VCaP (cell line): ENCODE measurements around the gene KIF5A.

Experiments used
- H3K27ac ChIP-seq: fragments of 450-650 bp; 2 replicates; pipeline ENCODE4 v1.5.1; 2017
- TF ChIP-seq, protein P1 (sequence below): fragments of 450-650 bp; conservative IDR thresholded peaks from 2 replicates; pipeline ENCODE4 v1.5.1; 2017; ENCODE audit warnings: mild to moderate bottlenecking, moderate library complexity

The KIF5A gene

DNA sequence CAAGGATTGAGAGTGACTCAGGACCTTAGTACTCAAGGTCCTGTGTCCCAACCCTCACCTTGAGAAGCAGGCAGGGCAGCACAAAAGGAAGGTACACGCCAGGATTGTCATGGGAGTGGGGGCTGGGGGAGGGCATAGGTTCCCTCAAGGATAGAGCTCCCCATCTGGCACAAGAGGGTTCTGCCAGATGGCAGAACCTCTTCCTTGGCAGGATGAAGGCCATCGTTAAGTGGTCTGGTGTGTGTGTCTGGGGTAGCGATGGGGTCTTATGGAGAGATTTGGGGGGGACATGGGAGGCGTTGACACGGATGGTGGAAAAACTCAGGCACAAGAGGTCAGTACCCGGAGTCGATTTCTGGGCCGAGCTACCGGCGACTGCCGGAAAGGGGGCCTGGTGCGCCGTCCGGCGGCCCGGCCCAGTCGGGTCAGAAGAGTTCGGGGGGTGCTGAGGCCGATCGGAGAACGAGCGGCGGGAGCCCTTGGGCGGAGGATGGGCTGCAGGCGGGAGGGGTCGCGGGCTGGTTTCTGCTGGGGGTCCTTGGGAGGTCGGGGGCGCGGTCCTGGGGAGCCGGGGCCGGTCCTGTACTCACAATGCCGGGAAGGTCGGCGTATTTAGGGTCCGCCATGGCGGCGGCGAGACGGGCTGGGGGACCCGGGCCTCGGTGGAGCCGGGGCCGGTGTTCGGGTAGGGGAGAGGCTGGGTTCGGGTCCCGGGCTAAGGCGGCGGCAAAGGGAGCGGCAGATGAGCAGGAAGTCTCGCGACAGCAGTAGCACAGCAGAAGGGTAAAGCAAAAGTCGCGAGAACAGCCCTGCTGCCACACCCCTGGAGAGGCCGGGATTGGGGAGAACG is 3.2 kb upstream of the KIF5A start, which contains the start of gene DCTN2:
TSS of gene DCTN2 (minus strand) at position 755 of the 850 bp plus-strand sequence. CDS start at position 626, 129 bp downstream.
- TF ChIP-seq, protein P1, sequence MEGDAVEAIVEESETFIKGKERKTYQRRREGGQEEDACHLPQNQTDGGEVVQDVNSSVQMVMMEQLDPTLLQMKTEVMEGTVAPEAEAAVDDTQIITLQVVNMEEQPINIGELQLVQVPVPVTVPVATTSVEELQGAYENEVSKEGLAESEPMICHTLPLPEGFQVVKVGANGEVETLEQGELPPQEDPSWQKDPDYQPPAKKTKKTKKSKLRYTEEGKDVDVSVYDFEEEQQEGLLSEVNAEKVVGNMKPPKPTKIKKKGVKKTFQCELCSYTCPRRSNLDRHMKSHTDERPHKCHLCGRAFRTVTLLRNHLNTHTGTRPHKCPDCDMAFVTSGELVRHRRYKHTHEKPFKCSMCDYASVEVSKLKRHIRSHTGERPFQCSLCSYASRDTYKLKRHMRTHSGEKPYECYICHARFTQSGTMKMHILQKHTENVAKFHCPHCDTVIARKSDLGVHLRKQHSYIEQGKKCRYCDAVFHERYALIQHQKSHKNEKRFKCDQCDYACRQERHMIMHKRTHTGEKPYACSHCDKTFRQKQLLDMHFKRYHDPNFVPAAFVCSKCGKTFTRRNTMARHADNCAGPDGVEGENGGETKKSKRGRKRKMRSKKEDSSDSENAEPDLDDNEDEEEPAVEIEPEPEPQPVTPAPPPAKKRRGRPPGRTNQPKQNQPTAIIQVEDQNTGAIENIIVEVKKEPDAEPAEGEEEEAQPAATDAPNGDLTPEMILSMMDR: peak; percentile 21; the same call in 1 of the 2 replicates
- peak within 1 kb of the TSS; percentile 87 for H3K27ac ChIP-seq

DNA sequence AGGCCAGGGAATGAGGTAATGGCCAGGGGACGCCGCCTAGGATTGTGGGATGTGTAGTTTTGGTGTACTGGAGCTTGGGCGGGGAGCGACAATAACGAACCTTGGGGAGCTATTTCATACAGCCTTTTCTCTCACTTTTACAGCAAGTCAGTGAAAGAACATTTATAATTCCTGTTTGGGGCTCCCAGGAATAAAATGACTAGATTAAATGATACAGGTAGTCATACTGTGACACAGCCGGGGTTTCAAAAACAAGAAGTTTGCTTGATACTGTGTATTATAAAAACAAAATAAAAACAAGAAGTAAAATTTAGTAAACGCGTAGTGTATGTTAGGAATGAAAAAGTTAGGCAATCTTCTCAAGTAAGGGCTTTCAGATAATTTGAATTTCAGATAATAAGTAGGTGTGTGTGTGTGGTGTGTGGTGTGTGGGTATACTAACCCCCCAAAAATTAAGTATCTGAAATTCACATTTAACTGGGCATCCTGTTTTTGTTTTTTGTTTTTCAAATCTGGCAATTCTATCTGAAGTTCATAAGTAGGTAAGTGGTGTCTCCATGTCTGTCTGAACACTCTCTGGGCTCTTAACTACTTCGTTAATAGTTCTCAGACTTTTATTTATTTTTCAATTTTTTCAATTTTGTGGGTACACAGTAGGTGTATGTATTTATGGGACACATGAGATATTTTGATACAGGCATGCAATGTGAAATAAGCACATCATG is 2.4 kb upstream of the KIF5A start:
- H3K27ac ChIP-seq: peak overlapping the region; percentile 87; the same call in 1 of the 2 replicates
- TF ChIP-seq, protein P1: no peak

DNA sequence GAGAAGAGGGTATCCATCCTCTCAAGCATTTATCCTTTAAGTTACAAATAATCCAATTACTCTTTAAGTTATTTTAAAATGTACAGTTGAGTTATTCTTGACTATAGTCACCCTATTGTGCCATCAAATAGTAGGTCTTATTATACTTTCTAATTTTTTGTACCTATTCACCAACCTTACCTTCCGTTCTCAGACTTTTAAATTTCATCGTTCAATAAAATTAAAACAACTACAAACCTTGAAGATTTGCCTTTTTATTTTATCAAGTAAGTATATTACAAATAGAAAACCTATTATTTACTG is 1.9 kb upstream of the KIF5A start:
- H3K27ac ChIP-seq: no peak overlapping the region
- TF ChIP-seq, protein P1: no peak

DNA sequence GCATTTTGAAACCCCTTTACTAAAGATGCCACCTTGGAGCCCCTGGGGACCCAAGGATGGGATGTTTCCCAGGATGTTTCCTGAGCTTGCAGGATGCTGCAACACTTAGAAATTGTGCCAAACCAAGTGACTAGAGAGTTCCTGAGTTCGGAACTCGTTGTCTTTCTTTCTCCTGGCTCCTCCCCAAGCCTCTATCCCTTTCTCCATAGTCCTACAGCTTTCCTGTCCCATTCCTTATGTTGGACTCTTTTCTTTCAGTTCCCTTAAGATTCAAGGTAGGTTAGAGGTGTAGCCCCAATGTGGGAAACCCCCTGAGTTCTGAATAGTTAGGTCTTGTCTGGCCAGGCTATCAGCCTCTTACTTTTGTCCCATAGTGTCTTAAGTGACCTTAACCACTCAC is 1.4 kb upstream of the KIF5A start:
- TF ChIP-seq, protein P1: no peak
- H3K27ac ChIP-seq: no peak overlapping the region

DNA sequence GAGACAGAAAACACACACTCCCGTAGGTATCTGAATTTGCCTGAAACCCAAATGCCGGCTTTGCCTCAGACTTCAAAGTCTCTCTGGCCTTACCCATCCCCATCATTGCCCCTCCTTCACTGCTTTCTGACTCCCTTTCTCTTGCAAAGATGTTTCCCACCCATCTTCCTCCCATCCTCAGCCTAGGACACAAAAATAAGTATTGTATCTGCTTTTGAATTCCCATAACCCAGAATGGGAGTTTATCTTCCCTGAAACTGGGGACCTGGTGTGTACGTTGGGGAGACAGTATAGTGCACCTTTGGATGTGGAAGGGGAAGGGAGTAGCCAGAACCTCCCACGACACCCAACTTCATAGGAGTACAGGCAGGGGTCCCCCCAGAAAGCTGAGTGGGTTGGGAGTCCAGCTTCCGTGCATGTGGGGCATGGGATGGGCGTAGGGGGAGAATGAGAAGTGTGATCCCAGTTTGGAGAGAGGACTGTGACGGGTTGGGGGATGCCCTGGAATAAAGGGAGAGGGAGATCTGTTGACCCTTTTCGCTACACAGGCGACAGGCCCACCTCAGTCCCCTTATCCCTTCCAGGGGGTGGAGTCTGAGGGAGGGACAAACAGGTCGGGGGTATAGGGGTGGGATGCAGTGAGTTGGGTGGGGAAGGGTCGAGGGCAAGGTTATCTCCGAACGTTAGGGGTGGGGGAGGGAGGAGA is 488 bp upstream of the KIF5A start:
- TF ChIP-seq, protein P1: no peak
- peak overlapping the region; percentile 64; the same call in 1 of the 2 replicates for H3K27ac ChIP-seq

GRCh38 chr12:57550641-57551549 is 1.1 kb downstream of the KIF5A start:
- H3K27ac ChIP-seq: peak overlapping the region; percentile 64; the same call in 1 of the 2 replicates
- TF ChIP-seq, protein P1: no peak
